Stimulated activated CD4-positive, alpha-beta T cell treated with anti-CD3 and anti-CD28 coated beads, Interleukin-2, amount 100 ng/mL, for 48 hours (primary cell): ENCODE measurements around the gene MED17.
"Not testable (repeated sequence)": the region's sequence is repeated elsewhere in the genome, so short reads cannot be mapped to it uniquely, and the experiment has no call there.

Experiments used
- DNase-seq, 2 donors: peaks; one replicate each; pipeline ENCODE4 v3.0.0-alpha.2; 2020

Gene MED17

DNA sequence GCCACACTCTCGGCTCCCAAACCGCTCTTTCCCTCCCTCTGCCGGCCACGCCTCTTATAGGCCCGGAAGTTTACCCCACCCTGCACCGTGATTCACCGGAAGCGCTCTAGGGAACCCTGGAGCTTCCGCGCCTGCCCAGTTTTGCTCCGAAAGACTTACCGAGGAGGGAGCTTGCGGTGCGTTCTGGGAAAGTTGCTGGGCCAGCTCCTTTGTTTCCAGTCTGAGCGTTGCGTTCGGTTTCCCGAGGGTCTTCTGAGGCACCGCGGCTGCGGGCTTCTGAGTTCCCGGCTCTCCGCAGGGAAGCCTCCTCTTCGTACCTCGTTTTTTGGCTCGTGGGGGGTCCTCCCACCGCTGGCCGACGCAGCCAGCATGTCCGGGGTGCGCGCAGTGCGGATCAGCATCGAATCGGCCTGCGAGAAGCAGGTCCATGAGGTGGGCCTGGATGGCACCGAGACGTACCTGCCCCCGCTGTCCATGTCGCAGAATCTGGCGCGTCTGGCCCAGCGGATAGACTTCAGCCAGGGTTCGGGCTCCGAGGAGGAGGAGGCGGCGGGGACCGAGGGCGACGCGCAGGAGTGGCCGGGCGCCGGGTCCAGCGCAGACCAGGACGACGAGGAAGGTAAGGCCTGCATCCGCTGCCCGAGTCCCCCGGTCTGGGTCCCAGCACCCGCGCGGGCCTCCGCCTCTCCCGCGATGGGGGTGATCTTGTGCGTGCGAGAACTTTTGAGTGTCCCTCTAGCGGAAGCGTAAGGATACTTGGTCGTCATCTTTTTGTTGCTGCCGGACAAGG is at the start of gene MED17:
Gene MED17 (plus strand): TSS at position 138 of the 790 bp plus-strand sequence. CDS start 232 bp downstream, at position 370.
- DNase-seq = peak; percentile 81 to 87

- DNase-seq = no peak
Observed at GRCh38 chr11:93734427-93735222, 49.5 kb upstream of the MED17 start.

DNA sequence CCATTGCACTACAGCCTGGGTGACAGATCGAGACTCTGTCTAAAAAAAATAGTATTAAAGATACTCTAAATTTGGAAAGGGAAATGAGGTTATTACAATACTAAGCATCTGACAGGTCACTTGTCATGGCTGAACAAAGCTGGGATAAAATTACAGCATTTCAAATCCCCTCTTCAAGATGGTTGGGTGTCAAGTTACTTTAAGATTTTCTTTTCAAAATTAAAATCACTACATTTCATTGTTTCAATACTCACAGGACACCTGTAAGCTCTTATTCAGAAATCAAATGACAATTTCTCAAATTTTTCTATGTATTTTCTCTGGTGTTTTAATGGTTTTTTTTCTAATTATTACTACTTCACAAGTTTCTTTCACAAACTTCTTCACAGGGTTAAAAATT is 48.5 kb upstream of the MED17 start:
- no peak for DNase-seq

- DNase-seq = no peak
Observed at GRCh38 chr11:93736129-93736528, 48.0 kb upstream of the MED17 start.

- no peak for DNase-seq
Observed at GRCh38 chr11:93737904-93738612, 46.0 kb upstream of the MED17 start.

- no peak for DNase-seq
Observed at GRCh38 chr11:93738647-93739081, 45.4 kb upstream of the MED17 start.

DNA sequence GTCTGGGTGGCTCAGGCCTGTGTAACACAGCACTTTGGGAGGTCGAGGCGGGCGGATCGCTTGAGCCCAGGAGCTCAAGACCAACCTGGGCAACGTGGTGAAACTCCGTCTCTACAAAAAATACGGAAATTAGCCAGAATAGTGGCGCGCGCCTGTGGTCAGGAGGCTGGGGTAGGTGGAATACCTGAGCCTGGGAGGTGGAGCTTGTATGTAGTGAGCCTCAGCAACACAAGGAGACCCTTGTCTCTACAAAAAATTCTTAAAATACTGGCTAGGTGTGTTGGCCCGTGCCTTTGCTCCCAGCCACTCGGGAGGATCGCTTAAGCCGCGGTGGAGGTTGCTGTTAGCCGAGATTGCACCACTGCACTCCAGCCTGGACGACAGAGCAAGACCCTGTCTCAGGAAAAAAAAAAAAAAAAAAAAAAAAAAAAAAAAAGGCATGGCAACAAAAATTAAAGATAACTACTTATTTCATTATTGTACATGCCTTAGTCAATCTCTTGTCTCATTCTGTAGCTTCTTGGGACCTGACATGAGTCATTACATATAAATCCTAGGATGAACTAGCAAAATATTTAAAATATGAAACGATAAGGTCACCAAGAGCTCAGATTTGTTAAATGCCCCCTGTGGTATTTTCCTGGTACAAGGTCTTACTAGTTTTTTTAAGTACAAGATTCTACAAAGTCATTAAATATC is 43.9 kb upstream of the MED17 start:
- no peak for DNase-seq

DNA sequence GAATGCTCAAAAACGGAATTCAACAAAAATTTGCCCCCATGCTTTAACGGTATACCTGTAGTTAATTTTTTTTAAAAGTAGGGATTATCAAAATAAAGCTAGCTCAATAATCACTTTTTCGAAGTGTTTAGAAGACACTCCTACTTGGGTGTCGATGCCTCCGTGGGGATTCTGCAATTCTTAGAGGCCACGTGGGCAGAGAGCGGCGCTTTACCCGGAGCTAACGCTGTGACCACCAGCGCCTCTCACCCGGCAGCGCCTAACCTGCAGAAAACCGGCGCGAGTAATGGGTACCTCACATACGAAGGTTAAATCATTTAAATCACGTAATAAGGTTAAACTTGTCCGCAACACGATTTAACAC is 43.4 kb upstream of the MED17 start:
- peak; percentile 52 to 54 for DNase-seq

DNA sequence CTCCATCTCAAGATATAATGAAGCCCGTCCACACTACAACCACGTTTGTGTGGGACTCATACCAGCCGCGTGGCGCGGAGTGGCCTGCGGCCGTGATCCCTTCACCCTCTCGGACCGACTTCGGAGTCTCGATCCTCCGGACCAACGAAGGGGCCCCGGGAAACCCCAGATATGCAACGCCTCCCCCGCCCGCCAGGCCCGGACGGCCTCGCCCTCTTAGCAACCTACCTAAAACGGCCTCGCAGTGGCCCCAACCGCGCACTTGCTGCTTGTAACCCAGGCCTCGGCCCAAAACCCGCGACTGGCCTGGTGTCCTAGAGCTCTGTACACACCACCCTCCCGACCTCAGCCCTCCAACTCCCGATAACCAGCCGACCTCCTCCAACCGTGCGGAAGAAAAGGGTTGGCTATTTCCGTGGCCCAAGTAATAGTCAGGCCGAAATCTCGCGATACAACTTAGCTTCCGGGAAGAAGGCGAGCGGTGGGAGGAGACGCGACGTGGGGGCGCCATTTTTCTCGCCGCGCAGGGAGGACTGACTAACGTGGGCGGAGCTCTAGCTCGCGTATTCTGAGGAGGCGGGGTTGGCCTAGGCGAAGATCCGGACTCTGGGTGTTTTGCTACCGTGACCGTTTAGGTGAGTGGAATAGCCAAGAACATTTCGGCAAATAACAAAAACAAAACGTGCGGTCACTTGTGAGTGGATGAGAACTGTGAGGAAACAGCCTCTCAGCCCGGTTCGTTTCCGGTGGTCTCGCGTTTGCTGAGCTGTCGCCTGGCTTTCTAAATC is 42.8 kb upstream of the MED17 start, which contains the start of the genes C11orf54 and TAF1D:
Gene C11orf54 (plus strand): TSS at position 579 of the 788 bp plus-strand sequence. CDS start 5,722 bp downstream, outside the sequence.
Gene TAF1D (minus strand): TSS at position 402 of the 788 bp plus-strand sequence. CDS start 2,191 bp downstream, outside the sequence.
- peak; percentile 87 to 93 for DNase-seq

- DNase-seq = no peak
Observed at GRCh38 chr11:93741882-93742226, 42.2 kb upstream of the MED17 start.

DNA sequence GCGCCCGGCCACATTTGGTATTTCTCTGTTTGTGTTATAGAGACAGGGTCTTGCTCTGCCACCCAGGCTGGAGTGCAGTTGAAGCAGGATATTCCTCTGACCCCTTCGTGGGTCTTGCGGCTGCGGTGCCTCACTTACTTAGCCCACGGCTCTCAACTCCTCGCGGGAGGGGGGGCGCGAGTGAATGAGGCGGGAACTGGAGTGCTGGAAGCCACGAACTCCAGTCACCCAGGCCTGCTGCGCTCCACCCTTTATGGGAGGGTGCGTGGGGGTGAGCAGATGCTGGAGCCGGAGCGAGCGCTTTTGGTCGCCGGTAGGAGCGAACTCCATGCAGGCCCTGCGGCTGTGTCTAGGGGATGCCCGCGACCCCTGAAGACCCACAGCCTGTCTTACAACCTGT is 40.8 kb upstream of the MED17 start:
- no peak for DNase-seq

DNA sequence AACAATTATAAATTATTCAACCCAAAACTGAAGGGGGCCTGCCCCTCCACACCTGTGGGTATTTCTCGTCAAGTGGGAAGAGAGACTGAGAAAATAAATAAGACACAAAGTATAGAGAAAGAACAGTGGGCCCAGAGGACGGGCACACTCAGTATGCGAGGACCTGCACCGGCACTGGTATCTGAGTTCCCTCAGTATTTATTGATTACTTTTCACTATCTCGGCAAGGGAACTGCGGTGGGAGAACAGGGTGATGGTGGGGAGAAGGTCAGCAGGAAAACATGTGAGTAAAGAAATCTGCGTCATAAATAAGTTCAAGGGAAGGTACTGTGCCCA is 39.4 kb upstream of the MED17 start:
- DNase-seq = no peak

DNA sequence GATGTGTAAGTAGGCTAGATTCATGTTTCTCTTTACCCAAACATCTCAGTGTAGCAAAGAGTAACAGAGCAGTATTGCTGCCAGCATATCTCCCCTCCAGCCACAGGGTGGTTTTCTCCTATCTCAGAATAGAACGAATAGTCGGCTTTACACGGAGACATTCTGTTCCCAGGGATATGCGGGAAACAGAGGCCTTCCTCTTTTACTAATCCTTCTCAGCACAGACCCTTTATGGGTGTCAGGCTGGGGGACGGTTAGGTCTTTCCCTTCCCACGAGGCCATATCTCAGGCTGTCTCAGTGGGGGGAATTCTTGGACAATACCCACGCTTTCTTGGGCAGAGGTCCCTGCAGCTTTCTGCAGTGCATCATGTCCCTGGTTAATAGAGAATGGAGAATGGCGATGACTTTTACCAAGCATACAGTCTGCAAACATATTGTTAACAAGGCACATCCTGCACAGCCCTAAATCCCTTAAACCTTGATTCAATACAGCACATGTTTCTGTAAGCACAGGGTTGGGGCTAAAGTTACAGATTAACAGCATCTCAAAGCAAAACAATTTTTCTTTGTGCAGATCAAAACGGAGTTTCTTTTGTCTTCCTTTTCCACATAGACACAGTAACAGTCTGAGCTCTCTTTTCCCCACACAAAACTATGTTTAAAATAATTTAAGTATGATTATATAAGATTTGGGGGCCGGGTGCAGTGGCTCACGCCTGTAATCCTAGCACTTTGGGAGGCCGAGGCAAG is 38.9 kb upstream of the MED17 start:
- DNase-seq = not testable (repeated sequence)

DNA sequence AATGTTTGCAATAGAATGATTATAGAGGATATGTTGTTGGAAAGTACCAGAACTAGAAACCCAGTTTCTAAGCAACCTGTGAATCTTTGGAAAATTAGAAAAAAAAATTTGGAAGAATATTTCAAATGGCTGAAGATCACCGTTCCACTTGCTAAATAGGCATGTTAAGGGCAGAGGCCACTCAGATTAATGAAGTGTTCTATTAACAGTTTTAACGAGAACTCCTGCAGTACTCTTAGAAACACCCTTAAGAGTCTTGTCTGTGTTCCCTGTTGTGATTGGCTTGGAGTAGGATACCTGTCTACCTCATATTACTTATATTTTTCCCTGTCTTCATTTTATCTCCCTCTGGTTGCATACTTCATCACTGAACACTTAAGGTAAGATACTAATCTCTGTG is 38.0 kb upstream of the MED17 start:
- no peak for DNase-seq

GRCh38 chr11:93747122-93747521 is 37.0 kb upstream of the MED17 start:
- no peak for DNase-seq

GRCh38 chr11:93751001-93751400 is 33.1 kb upstream of the MED17 start:
- DNase-seq = no peak

DNA sequence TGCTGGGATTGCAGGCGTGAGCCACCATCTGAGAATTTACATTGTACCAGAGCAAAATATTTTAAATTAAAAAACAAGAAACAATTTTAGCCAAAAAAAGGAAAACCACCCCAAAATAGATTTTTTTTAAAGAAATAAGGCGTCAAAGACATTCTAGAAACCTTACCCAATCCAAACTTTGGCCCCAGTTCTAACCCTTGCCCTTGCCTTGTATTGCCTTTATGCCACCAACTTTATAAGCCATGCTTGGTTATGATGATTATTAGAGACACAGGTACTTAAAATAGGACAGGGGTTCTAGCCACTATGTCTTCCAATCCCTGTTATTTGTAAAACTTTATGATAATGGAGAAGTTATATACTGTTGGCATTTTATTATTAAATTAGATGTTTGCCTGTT is 30.8 kb upstream of the MED17 start:
- DNase-seq = no peak

GRCh38 chr11:93756748-93757147 is 27.3 kb upstream of the MED17 start:
- DNase-seq = no peak

DNA sequence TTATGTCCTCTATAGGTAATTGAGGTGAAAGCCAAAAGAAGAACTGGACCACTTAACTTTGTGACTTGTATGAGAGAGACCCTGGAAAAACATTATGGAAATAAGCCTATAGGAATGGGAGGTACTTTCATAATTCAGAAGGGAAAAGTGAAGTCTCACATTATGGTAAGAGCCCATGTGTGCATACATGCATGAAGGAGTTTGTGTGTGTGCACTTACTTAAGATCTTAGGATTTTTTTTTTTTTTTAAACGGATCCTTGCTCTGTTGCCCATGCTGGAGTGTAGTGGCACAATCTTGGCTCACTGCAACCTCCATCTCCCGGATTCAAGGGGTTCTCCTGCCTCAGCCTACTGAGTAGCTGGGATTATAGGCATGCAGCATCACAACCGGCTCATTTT is 26.8 kb upstream of the MED17 start:
- DNase-seq = no peak

- DNase-seq = no peak
Observed at GRCh38 chr11:93757924-93758865, 25.9 kb upstream of the MED17 start.
